ENCODE results near the gene VGLL4.

GRCh38 chr3:11650391-11650790 lies 6.7 kb upstream of the VGLL4 start:
- no peak for TF ChIP-seq EZH2 (IDR thresholded peaks at IDR 0.05)
- TF ChIP-seq CTCF (IDR thresholded peaks at IDR 0.05): no peak

Measured in neural progenitor cell (in vitro differentiated cells).